GM19239 (cell line): ENCODE data around the gene RUNX1.
A peak's percentile ranks its signal among the peaks of the same experiment; 100 is the strongest.
"Not testable (repeated sequence)": the region's sequence is repeated elsewhere in the genome, so short reads cannot be mapped to it uniquely, and the experiment has no call there.

Source experiments
- DNase-seq: peaks from one replicate; pipeline ENCODE4 v3.0.0; 2011; ENCODE audit warnings: low spot score; ENCODE audit not compliant: insufficient read length
- FAIRE-seq: peaks from 2 replicates; lab custom pipeline; 2011; peaks lifted over from hg19 to GRCh38; lab: Jason Lieb, UNC

RUNX1 gene

GRCh38 chr21:34807146-34807880, 241.8 kb downstream of the RUNX1 start:
- no peak for DNase-seq

GRCh38 chr21:34806423-34806822, 242.7 kb downstream of the RUNX1 start:
- no peak for FAIRE-seq
- DNase-seq, result no peak

More at GRCh38 chr21:34807146-34807880, 241.8 kb downstream of the RUNX1 start:
- peak; percentile 11 for FAIRE-seq

GRCh38 chr21:34805157-34805556, 243.9 kb downstream of the RUNX1 start:
- DNase-seq (no peak), FAIRE-seq (no peak)

- not testable (repeated sequence) for FAIRE-seq
Measured at GRCh38 chr21:34804584-34804983, 244.5 kb downstream of the RUNX1 start.

GRCh38 chr21:34803782-34804370, 245.2 kb downstream of the RUNX1 start:
- DNase-seq (no peak), FAIRE-seq (no peak)

More at GRCh38 chr21:34804584-34804983, 244.5 kb downstream of the RUNX1 start:
- not testable (repeated sequence) for DNase-seq

GRCh38 chr21:34802180-34802899, 246.8 kb downstream of the RUNX1 start:
- FAIRE-seq (no peak), DNase-seq (no peak)

GRCh38 chr21:34801519-34802132, 247.5 kb downstream of the RUNX1 start:
- DNase-seq (peak; percentile 44), FAIRE-seq (peak; percentile 73)

- no peak for FAIRE-seq
Measured at GRCh38 chr21:34800797-34801518, 248.1 kb downstream of the RUNX1 start.

GRCh38 chr21:34799092-34799491, 250.0 kb downstream of the RUNX1 start:
- no peak for FAIRE-seq
- DNase-seq, result no peak

More at GRCh38 chr21:34800797-34801518, 248.1 kb downstream of the RUNX1 start:
- DNase-seq, result no peak

- DNase-seq, result no peak
- FAIRE-seq, result no peak
Measured at GRCh38 chr21:34797921-34798535, 251.1 kb downstream of the RUNX1 start.

GRCh38 chr21:34797201-34797525, 251.9 kb downstream of the RUNX1 start:
- FAIRE-seq (no peak), DNase-seq (no peak)

GRCh38 chr21:34796518-34797200, 252.4 kb downstream of the RUNX1 start:
- no peak for FAIRE-seq

GRCh38 chr21:34795548-34796180, 253.4 kb downstream of the RUNX1 start:
- FAIRE-seq, result no peak
- no peak for DNase-seq

More at GRCh38 chr21:34796518-34797200, 252.4 kb downstream of the RUNX1 start:
- DNase-seq, result no peak

GRCh38 chr21:34795175-34795547, 253.9 kb downstream of the RUNX1 start:
- DNase-seq (no peak), FAIRE-seq (no peak)

- DNase-seq (no peak), FAIRE-seq (no peak)
Measured at GRCh38 chr21:34794686-34795085, 254.4 kb downstream of the RUNX1 start.

GRCh38 chr21:34793471-34793870, 255.6 kb downstream of the RUNX1 start:
- DNase-seq (no peak), FAIRE-seq (no peak)

GRCh38 chr21:34792504-34793089, 256.5 kb downstream of the RUNX1 start:
- DNase-seq, result no peak
- no peak for FAIRE-seq

- no peak for FAIRE-seq
- DNase-seq, result no peak
Measured at GRCh38 chr21:34791776-34792503, 257.2 kb downstream of the RUNX1 start.
